SK-N-SH treated with all-trans-retinoic acid at 6 μM for 48 hours (cell line): ENCODE results near the gene ZSCAN23.

ENCODE experiments used
- ARNTL ChIP-seq: fragments of 450-650 bp; formaldehyde crosslinking; IDR thresholded peaks from 2 replicates; pipeline ENCODE4 v1.5.0; 2020; ENCODE audit warnings: low read depth, mild to moderate bottlenecking, moderate library complexity, borderline replicate concordance
- CSDC2 ChIP-seq: fragments of 250-450 bp; sonication (Bioruptor Pico); IDR thresholded peaks from 2 replicates; pipeline ENCODE4 v1.5.0; 2020; ENCODE audit warnings: mild to moderate bottlenecking, moderate library complexity
- ESRRG ChIP-seq: fragments of 250-450 bp; sonication (Bioruptor Pico); IDR thresholded peaks from 2 replicates; pipeline ENCODE4 v1.6.1; 2021; ENCODE audit warnings: mild to moderate bottlenecking
- ISL1 ChIP-seq: fragments of 250-450 bp; sonication (Bioruptor Pico); IDR thresholded peaks from 2 replicates; pipeline ENCODE4 v2.1.2; 2022; ENCODE audit warnings: mild to moderate bottlenecking, moderate library complexity
- TOX ChIP-seq: fragments of 250-450 bp; sonication (Bioruptor Pico); IDR thresholded peaks from 2 replicates; pipeline ENCODE4 v1.8.0; 2021; ENCODE audit warnings: mild to moderate bottlenecking, moderate library complexity, borderline replicate concordance
- ZFP3 ChIP-seq: fragments of 250-450 bp; sonication (Bioruptor Pico); IDR thresholded peaks from 2 replicates; pipeline ENCODE4 v1.5.0; 2020; ENCODE audit warnings: mild to moderate bottlenecking, moderate library complexity
- ZFP30 ChIP-seq: fragments of 450-650 bp; formaldehyde crosslinking; IDR thresholded peaks from 2 replicates; pipeline ENCODE4 v1.5.0; 2022; ENCODE audit warnings: mild to moderate bottlenecking, moderate library complexity
- TF ChIP-seq, protein P1 (sequence below): fragments of 250-450 bp; sonication (Bioruptor Pico); IDR thresholded peaks from 2 replicates; pipeline ENCODE4 v1.5.1; 2021; ENCODE audit warnings: mild to moderate bottlenecking, moderate library complexity
- TF ChIP-seq, protein P2 (sequence below): fragments of 250-450 bp; sonication (Bioruptor Pico); IDR thresholded peaks from 2 replicates; pipeline ENCODE4 v1.8.0; 2021; ENCODE audit warnings: low read depth, mild to moderate bottlenecking, moderate library complexity, borderline replicate concordance
- TF ChIP-seq, protein P3 (sequence below): fragments of 250-450 bp; sonication (Bioruptor Pico); IDR thresholded peaks from 2 replicates; pipeline ENCODE4 v1.8.0; 2020; ENCODE audit warnings: mild to moderate bottlenecking, moderate library complexity, borderline replicate concordance

DNA sequence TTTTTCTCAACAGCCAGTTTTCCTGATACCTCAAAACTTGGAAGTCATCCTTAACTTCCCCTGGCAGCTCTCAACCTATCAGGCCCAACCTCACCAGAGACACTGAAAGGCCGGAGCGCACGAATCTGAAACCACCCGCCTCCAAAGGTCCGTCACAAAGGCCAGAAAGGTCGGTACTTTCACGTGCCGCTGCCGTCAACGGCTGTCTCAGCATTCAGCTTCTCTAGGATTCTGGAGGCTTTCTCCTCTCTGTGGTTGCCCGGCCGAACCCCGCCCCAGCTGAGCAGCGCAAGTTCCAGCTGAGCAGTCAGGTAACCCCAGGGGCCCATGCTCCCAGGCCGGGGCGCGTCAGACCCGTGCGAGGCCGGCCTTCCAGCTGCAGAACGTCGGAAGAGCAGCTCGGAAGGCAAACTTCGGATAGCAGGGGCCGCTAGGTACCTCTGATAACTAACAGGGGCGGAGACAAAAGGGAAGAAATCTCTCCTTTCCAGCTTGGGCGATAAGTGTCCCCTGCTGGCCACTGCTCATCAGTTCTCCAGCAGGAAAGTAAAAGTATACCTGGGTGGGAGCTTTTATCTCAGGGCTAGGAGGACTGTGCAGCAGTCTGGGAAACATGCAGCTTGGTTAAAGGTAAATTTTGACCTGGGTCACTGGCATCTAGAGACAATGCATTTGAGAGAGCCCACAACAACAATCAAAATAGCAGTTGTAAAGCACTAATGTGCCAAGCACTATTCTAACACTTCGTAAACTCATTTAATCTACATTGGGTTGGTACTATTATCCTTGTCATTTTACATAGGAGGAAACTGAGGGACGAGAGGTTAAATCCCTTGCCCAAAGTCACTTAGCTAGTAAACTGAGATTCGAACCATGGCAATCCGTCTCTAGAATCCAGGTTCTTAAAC is 59.8 kb downstream of the ZSCAN23 start:
- no peak for TF ChIP-seq ARNTL (CRISPR knock-in tag)
- TF ChIP-seq, protein P1, sequence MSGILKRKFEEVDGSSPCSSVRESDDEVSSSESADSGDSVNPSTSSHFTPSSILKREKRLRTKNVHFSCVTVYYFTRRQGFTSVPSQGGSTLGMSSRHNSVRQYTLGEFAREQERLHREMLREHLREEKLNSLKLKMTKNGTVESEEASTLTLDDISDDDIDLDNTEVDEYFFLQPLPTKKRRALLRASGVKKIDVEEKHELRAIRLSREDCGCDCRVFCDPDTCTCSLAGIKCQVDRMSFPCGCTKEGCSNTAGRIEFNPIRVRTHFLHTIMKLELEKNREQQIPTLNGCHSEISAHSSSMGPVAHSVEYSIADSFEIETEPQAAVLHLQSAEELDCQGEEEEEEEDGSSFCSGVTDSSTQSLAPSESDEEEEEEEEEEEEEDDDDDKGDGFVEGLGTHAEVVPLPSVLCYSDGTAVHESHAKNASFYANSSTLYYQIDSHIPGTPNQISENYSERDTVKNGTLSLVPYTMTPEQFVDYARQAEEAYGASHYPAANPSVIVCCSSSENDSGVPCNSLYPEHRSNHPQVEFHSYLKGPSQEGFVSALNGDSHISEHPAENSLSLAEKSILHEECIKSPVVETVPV (CRISPR knock-in tag), result no peak
- TF ChIP-seq, protein P2, sequence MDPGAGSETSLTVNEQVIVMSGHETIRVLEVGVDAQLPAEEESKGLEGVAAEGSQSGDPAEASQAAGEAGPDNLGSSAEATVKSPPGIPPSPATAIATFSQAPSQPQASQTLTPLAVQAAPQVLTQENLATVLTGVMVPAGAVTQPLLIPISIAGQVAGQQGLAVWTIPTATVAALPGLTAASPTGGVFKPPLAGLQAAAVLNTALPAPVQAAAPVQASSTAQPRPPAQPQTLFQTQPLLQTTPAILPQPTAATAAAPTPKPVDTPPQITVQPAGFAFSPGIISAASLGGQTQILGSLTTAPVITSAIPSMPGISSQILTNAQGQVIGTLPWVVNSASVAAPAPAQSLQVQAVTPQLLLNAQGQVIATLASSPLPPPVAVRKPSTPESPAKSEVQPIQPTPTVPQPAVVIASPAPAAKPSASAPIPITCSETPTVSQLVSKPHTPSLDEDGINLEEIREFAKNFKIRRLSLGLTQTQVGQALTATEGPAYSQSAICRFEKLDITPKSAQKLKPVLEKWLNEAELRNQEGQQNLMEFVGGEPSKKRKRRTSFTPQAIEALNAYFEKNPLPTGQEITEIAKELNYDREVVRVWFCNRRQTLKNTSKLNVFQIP, result no peak
- no peak for TF ChIP-seq TOX (CRISPR knock-in tag)
- no peak for TF ChIP-seq CSDC2
- TF ChIP-seq, protein P3, sequence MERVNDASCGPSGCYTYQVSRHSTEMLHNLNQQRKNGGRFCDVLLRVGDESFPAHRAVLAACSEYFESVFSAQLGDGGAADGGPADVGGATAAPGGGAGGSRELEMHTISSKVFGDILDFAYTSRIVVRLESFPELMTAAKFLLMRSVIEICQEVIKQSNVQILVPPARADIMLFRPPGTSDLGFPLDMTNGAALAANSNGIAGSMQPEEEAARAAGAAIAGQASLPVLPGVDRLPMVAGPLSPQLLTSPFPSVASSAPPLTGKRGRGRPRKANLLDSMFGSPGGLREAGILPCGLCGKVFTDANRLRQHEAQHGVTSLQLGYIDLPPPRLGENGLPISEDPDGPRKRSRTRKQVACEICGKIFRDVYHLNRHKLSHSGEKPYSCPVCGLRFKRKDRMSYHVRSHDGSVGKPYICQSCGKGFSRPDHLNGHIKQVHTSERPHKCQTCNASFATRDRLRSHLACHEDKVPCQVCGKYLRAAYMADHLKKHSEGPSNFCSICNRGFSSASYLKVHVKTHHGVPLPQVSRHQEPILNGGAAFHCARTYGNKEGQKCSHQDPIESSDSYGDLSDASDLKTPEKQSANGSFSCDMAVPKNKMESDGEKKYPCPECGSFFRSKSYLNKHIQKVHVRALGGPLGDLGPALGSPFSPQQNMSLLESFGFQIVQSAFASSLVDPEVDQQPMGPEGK (CRISPR knock-in tag), result no peak
- TF ChIP-seq ZFP30 (CRISPR knock-in tag), result no peak
- no peak for TF ChIP-seq ESRRG (CRISPR knock-in tag)
- TF ChIP-seq ISL1, result no peak
- TF ChIP-seq ZFP3 (CRISPR knock-in tag), result no peak
